Activated CD8-positive, alpha-beta memory T cell treated with anti-CD3 and anti-CD28 coated beads for 36 hours (primary cell): ENCODE data around the gene MUC12. TPM values are rescaled to one million over a fixed set of nuclear protein-coding genes. Genes with fewer than 3 reads are reported as not detected.
"Not testable (repeated sequence)": the region's sequence is repeated elsewhere in the genome, so short reads cannot be mapped to it uniquely, and the experiment has no call there.

Source experiments
- CTCF ChIA-PET: fragments of 350-600 bp; sonication (Branson Sonifier 250); formaldehyde crosslinking; loops from one replicate; lab custom pipeline; 2021; ENCODE audit warnings: antibody characterized with exemption; lab: Charles Lee
- POLR2A ChIA-PET: fragments of 350-600 bp; sonication (Branson Sonifier 250); formaldehyde crosslinking; loops from one replicate; lab custom pipeline; 2021; ENCODE audit warnings: antibody characterized with exemption; lab: Charles Lee
- total RNA-seq, 2 experiments: library from RNA; stranded (reverse); gene quantifications; one replicate each; pipeline ENCODE4 v1.2.3, GENCODE V29; 2021

MUC12 gene
- total RNA-seq, 2 experiments from 2014 or later, result 0.44 TPM; not detected in 1

DNA sequence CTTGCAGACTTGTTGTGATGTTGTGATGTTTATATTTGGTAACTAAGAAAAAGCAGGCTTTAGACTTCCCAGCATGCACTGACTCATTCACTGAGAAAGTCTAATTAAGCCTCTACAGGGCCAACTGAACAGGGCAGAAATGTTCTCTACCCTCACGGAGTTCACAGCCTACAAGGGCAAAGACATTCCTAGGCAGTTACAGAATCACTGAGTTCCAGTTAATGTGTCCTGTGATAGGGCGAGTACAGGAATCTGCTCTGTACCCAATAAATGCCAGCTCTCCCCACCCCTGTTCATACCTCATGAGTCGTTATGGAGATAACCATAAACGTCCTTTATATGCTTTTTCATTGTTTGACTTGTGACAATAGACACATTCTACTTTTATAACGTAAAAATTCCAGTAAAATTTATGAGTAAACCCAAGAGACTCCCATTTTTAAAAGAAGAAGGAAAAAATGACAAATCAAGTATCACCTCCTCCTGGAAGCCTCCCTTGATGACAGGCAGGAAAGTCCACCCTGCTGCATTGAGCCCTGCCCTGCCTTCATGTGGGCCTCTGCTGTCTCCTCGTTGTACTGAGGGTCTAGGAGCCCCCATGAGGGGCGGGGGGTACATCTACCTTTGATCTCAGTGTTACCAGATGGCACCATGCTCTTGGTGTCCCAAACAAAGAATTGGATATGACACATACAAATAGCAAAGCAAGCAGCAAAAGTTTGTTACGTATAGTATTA lies 14.3 kb downstream of the MUC12 start:
- ChIA-PET POLR2A (no interaction called here), CTCF (no interaction called here)

DNA sequence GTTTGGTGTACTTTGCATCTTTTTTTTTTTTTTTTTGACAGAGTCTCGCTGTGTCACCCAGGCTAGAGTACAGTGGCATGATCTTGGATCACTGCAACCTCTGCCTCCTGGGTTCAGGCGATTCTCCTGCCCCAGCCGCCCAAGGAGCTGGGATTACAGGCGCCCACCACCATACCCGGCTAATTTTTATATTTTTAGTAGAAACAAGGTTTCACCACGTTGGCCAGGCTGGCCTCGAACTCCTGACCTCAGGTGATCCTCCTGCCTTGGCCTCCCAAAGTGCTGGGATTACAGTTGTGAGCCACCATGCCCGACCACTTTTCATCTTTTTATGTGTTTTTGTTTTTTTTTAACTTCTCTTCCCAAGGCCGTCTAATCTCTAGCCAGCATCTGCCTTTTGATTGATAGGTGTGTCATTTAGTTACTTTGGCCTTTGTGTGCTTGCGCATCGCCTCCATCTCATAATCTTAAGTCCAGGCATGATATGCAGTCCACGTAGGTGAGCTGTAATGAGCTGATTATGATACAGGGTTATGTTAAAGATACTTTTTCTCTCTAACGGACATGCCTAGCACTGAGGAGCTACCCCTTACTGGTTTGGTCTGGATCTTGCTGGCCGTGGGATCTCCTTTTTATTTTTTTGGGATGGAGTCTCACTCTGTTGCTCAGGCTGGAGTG lies 15.0 kb downstream of the MUC12 start:
- POLR2A ChIA-PET, result not testable (repeated sequence)
- CTCF ChIA-PET, result interaction anchor here (0.6 kb wide), 1 partner anchor 43 kb away, joined by 3 read pairs; no protein-coding TSS in a partner anchor

DNA sequence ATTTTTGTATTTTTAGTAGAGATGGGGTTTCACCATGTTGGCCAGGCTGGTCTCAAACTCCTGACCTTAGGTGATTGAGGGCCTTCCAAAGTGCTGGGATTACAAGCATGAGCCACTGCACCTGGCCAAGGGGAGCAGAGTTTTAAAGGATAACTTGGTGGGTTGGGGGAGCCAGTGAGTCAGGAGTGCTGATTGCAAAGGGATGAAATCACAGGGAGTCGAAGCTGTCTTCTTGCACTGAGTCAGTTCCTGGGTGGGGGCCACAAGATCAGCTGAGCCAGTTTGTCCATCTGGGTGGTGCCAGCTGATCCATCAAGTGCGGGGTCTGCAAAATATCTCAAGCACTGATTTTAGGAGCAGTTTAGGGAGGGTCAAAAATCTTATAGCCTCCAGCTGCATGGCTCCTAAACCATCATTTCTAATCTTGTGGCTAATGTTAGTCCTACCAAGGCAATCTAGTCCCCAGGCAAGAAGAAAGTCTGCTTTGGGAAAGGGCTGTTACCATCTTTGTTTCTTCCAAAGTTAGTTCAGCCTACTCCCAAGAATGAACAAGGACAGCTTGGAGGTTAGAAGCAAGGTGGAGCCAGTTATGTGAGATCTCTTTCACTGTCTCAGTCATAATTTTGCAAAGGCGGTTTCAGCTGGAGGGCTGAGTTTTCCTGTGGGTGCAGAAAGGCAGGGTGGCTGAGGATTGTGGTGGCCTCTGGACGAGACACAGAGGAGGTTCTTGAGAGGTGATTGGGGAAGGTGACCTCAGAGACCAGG lies 15.8 kb downstream of the MUC12 start:
- POLR2A ChIA-PET, result not testable (repeated sequence)
- CTCF ChIA-PET, result interaction anchor here (0.6 kb wide), 1 partner anchor 42 kb away, joined by 3 read pairs; no protein-coding TSS in a partner anchor

DNA sequence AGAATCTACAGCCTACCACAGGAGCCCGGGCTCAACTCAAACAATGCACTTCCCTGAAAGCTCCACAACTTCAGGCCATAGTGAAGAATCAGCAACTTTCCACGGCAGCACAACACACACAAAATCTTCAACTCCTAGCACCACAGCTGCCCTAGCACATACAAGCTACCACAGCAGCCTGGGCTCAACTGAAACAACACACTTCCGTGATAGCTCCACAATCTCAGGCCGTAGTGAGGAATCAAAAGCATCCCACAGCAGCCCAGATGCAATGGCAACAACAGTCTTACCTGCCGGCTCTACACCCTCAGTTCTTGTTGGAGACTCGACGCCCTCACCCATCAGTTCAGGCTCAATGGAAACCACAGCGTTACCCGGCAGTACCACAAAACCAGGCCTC lies 22.3 kb downstream of the MUC12 start:
- POLR2A ChIA-PET, result no interaction called here
- CTCF ChIA-PET, result no interaction called here

DNA sequence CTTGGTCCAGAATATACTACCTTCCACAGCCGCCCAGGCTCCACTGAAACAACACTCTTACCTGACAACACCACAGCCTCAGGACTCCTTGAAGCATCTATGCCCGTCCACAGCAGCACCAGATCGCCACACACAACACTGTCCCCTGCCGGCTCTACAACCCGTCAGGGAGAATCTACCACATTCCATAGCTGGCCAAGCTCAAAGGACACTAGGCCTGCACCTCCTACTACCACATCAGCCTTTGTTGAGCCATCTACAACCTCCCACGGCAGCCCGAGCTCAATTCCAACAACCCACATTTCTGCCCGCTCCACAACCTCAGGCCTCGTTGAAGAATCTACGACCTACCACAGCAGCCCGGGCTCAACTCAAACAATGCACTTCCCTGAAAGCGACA lies 22.9 kb downstream of the MUC12 start:
- CTCF ChIA-PET, result not testable (repeated sequence)

DNA sequence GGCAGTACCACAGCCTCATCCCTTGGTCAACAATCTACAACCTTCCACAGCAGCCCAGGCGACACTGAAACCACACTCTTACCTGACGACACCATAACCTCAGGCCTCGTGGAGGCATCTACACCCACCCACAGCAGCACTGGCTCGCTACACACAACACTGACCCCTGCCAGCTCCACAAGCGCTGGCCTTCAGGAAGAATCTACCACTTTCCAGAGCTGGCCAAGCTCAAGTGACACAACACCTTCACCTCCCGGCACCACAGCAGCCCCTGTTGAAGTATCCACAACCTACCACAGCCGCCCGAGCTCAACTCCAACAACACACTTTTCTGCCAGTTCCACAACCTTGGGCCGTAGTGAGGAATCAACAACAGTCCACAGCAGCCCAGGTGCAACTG lies 25.3 kb downstream of the MUC12 start:
- CTCF ChIA-PET, POLR2A ChIA-PET: not testable (repeated sequence)

More for the DNA sequence above, 22.9 kb downstream of the MUC12 start:
- POLR2A ChIA-PET, result not testable (repeated sequence)

DNA sequence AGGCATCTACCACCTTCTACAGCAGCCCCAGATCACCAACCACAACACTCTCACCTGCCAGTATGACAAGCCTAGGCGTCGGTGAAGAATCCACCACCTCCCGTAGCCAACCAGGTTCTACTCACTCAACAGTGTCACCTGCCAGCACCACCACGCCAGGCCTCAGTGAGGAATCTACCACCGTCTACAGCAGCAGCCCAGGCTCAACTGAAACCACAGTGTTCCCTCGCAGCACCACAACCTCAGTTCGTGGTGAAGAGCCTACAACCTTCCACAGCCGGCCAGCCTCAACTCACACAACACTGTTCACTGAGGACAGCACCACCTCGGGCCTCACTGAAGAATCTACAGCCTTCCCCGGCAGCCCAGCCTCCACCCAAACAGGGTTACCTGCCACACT lies 29.2 kb downstream of the MUC12 start:
- CTCF ChIA-PET, POLR2A ChIA-PET: not testable (repeated sequence)

DNA sequence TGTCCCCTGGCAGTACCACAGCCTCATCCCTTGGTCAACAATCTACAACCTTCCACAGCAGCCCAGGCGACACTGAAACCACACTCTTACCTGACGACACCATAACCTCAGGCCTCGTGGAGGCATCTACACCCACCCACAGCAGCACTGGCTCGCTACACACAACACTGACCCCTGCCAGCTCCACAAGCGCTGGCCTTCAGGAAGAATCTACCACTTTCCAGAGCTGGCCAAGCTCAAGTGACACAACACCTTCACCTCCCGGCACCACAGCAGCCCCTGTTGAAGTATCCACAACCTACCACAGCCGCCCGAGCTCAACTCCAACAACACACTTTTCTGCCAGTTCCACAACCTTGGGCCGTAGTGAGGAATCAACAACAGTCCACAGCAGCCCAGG lies 30.0 kb downstream of the MUC12 start:
- CTCF ChIA-PET, POLR2A ChIA-PET: not testable (repeated sequence)

DNA sequence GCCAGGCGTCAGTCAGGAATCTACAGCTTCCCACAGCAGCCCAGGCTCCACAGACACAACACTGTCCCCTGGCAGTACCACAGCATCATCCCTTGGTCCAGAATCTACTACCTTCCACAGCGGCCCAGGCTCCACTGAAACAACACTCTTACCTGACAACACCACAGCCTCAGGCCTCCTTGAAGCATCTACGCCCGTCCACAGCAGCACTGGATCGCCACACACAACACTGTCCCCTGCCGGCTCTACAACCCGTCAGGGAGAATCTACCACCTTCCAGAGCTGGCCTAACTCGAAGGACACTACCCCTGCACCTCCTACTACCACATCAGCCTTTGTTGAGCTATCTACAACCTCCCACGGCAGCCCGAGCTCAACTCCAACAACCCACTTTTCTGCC lies 30.7 kb downstream of the MUC12 start:
- CTCF ChIA-PET, POLR2A ChIA-PET: not testable (repeated sequence)

DNA sequence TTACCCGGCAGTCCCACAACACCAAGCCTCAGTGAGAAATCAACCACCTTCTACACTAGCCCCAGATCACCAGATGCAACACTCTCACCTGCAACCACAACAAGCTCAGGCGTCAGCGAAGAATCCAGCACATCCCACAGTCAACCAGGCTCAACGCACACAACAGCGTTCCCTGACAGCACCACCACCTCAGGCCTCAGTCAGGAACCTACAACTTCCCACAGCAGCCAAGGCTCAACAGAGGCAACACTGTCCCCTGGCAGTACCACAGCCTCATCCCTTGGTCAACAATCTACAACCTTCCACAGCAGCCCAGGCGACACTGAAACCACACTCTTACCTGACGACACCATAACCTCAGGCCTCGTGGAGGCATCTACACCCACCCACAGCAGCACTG lies 33.0 kb downstream of the MUC12 start:
- CTCF ChIA-PET, POLR2A ChIA-PET: not testable (repeated sequence)

DNA sequence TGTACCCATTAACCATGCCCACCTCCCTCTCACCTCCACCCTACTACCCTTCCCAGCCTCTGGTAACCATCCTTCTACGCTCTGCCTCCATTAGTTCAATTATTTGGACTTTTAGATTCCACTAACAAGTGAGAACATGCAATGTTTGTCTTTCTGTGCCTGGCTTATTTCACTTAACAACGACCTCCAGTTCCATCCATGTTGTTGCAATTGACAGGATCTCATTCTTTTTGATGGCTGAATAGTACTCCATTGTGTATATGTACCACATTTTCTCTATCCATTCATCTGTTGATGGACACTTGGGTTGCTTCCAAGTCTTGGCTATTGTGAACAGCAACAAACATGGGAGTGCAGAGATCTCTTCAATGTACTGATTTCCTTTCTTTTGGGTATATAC lies 38.0 kb downstream of the MUC12 start:
- POLR2A ChIA-PET, result not testable (repeated sequence)

DNA sequence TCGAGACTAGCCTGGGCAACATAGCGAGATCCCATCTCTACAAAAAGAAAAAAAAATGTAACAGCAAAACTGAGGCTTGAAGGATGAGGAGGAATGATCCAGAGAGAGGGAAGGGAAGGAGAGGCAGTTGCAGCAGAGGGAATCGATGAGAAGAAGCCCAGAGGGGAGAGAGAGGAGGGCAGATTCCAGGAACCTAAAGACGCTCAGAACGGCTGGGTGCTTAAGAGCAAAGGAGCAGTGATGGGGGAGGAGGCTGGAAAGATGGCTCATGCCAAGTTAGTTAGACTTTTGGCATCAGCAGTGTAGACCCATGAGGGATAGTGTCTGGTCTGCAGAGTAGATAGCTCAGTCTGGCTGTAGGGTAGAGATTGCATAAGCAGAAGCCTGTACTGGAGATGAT lies 40.3 kb downstream of the MUC12 start:
- CTCF ChIA-PET, result no interaction called here

More for the DNA sequence above, 38.0 kb downstream of the MUC12 start:
- CTCF ChIA-PET, result not testable (repeated sequence)

DNA sequence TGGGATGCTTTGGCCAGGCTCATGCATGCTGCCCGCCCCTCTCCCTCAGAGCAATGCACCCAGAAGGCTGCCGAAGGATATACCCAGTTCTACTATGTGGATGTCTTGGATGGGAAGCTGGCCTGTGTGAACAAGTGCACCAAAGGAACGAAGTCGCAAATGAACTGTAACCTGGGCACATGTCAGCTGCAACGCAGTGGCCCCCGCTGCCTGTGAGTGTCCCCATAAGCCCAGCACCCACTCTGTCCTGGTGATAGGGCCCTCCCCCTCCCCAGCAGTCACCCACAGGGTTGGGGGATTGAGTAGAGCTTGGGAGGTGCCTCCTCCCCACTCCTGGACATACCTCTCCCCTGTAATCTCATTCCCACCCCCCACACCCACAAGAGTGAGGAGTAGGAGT lies 43.6 kb downstream of the MUC12 start:
- POLR2A ChIA-PET, result no interaction called here
- CTCF ChIA-PET, result interaction anchor here (0.6 kb wide), 1 partner anchor 1298 kb away, joined by 3 read pairs; no protein-coding TSS in a partner anchor

More for the DNA sequence above, 40.3 kb downstream of the MUC12 start:
- POLR2A ChIA-PET, result no interaction called here

DNA sequence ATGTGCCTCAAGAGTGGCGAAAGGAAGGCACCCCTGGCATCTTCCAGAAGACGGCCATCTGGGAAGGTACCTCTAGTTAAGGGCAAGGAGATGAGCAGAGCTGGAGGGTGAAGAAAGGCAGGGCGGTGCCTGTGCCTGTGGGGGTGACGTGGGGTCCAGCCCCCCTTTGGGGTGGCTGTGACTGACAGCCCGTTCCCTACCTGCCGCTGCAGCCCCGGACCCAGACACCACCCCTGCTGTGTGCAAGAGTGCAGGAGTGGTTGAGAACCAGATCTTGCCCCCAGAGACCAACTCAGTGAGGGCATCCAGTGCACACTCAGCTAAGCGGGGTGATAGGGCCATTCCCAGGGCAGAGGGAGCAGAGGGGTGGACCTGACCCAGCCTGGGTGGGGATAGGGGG lies 46.3 kb downstream of the MUC12 start:
- CTCF ChIA-PET, result interaction anchor here (0.7 to 1.4 kb wide), 2 partner anchors 310 to 317 kb away, joined by 3 read pairs; partner anchors contain the start of gene POP7
- POLR2A ChIA-PET, result no interaction called here

DNA sequence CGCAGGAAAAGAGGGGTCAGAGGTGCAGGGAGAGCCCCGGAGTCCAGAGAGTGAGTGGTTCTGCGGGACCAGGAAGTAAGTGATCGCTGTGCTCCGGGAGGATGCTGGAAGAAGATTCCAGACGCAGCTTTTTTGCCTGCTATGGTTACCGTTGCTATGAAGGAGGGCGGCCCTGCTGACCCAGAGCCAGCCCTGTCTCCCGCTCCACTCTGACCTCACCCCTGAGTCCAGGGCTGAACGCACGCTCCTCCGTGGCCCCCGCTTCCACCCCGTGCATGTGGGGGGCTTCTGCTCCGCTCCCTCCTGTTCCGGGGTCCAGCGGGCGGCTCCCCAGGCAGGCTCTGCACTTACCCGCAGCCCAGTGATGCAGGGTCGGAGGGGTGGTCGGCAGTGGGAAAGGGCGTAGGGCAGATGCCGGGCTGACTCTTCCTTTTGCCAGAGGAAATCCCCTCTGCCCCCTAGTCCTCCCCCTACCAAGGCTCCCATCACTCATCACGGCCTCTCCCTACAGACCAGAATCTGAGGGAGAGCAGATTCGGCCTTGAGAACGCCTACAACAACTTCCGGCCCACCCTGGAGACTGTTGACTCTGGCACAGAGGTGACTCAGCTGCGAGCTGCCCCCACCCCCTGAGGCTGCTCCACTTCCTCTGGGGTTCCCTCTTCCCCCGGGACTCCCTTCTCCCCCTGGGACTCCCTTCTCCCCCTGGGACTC lies 47.9 kb downstream of the MUC12 start:
- POLR2A ChIA-PET, result interaction anchor here (0.7 to 1.7 kb wide), 2 partner anchors 142 to 167 kb away, joined by 6 to 8 read pairs; partner anchors contain the start of gene SRRT
- CTCF ChIA-PET, result interaction anchor here (1.4 kb wide), 1 partner anchor 312 kb away, joined by 3 read pairs; the partner anchor contains the start of gene POP7

DNA sequence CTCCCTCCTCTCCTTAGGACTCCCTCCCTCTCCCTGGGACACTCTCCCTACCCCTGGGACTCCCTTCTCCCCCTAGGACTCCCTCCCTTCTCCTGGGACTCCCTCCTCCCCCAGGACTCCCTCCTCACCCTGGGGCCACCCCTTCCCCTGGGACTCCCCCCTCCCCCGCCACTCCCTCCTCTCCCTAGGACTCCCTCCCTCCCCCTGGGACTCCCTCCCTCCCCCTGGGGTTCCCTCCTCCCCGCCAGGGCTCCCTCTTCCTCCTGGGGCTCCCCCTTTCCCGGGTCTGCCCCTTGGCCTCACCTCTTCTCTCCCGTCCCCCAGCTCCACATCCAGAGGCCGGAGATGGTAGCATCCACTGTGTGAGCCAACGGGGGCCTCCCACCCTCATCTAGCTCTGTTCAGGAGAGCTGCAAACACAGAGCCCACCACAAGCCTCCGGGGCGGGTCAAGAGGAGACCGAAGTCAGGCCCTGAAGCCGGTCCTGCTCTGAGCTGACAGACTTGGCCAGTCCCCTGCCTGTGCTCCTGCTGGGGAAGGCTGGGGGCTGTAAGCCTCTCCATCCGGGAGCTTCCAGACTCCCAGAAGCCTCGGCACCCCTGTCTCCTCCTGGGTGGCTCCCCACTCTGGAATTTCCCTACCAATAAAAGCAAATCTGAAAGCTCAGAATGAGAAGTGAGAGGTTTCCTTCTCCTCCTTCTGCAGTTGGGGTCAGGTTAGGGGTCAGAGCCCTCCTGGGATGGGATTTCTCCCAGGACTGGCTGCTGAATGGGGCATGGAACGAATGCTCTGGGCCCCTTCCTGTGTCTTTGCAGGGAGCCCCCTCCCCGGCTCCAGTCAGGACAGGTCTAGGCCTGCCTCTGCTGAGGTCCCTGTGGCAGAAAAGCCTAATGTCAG lies 49.2 kb downstream of the MUC12 start:
- CTCF ChIA-PET, result no interaction called here
- POLR2A ChIA-PET, result interaction anchor here (0.9 to 1.7 kb wide), 2 partner anchors 9 to 143 kb away, joined by 3 to 6 read pairs; partner anchors contain the start of gene SRRT

DNA sequence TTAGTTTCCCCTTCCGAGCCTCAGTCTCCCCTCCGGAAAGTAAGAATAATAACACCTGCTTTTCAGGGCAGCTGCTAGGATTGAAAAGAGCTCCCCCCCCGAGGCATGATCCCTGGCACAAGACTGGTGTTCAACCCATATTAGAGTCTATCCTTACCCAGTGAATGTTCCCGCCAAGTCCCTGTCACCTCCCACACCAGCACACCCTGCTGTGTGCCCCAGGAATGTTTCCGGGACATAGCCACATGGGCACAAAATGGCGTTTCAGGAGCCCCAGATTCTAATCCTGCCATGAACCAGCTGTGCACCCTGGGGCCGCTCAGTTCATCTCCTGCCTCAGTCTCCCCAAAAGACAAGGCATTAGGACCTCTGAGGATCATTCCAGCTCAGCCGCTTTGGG lies 51.1 kb downstream of the MUC12 start:
- ChIA-PET POLR2A (no interaction called here), CTCF (interaction anchor here (0.8 to 1.1 kb wide), 2 partner anchors 38 to 126 kb away, joined by 3 read pairs; no protein-coding TSS in a partner anchor)

DNA sequence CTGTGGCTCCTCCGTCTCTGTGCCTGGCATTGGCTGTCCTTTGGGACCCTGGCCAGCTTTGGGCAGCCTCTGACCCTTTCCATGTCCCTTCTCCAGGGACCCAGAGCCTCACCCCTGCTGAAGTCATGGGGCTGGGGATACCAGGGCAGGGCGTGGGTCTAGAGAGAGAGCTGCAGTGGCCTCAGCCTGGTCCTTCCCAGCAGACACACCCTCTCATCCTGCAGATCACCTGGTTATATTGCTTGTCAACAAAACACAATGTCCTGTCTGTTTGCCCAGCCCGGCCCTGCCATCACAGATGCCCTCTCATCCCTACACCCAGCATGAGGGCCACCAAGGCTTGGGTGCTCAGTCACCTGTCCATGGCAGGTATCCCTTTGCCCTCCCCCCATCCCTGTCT lies 52.3 kb downstream of the MUC12 start:
- CTCF ChIA-PET, result interaction anchor here (0.7 kb wide), 1 partner anchor 38 kb away, joined by 3 read pairs; no protein-coding TSS in a partner anchor
- POLR2A ChIA-PET, result no interaction called here
